HepG2 (cell line): Measurements from ENCODE around the gene LCK. TPM values are rescaled to one million over a fixed set of nuclear protein-coding genes. Genes with fewer than 3 reads are reported as not detected.

Source experiments
- BCL3 ChIP-seq: sonication (generic); formaldehyde crosslinking; IDR thresholded peaks from 2 replicates; pipeline ENCODE4 v1.5.1; 2020; ENCODE audit warnings: mild to moderate bottlenecking, missing genetic modification reagents, moderate library complexity
- CEBPB ChIP-seq: IDR thresholded peaks from 2 replicates; pipeline ENCODE4 v1.6.1; 2011; ENCODE audit warnings: low read depth, low read length, improper control_type of control experiment, borderline replicate concordance
- DPF2 ChIP-seq: sonication (generic); formaldehyde crosslinking; IDR thresholded peaks from 2 replicates; pipeline ENCODE4 v1.4.0; 2020; ENCODE audit warnings: mild to moderate bottlenecking, low read depth, missing genetic modification reagents, borderline replicate concordance
- FOXM1 ChIP-seq: sonication (generic); formaldehyde crosslinking; IDR thresholded peaks from 2 replicates; pipeline ENCODE4 v1.5.0; 2020; ENCODE audit warnings: missing genetic modification reagents
- HDAC2 ChIP-seq: sonication (generic); formaldehyde crosslinking; IDR thresholded peaks from 2 replicates; pipeline ENCODE4 v1.4.0; 2020; ENCODE audit warnings: missing genetic modification reagents
- IKZF1 ChIP-seq: fragments of 450-650 bp; IDR thresholded peaks from 2 replicates; pipeline ENCODE4 v1.7.1; 2016
- NR1H2 ChIP-seq: sonication (generic); formaldehyde crosslinking; IDR thresholded peaks from 2 replicates; pipeline ENCODE4 v1.8.1; 2022; ENCODE audit warnings: low read depth, missing genetic modification reagents, borderline replicate concordance
- POLR2G ChIP-seq: fragments of 200-400 bp; formaldehyde crosslinking; IDR thresholded peaks from 2 replicates; pipeline ENCODE4 v1.6.1; 2018; ENCODE audit warnings: mild to moderate bottlenecking, low read depth, low read length, moderate library complexity
- ZBTB42 ChIP-seq: sonication (generic); formaldehyde crosslinking; IDR thresholded peaks from 2 replicates; pipeline ENCODE4 v1.5.0; 2020; ENCODE audit warnings: mild to moderate bottlenecking, missing genetic modification reagents
- ZNF138 ChIP-seq: sonication (generic); formaldehyde crosslinking; IDR thresholded peaks from 2 replicates; pipeline ENCODE4 v1.5.0; 2020; ENCODE audit warnings: mild to moderate bottlenecking, low read depth, missing genetic modification reagents
- ZNF180 ChIP-seq: sonication (generic); formaldehyde crosslinking; IDR thresholded peaks from 2 replicates; pipeline ENCODE4 v1.4.0; 2020; ENCODE audit warnings: low read depth, missing genetic modification reagents, borderline replicate concordance
- ZNF646 ChIP-seq: sonication (generic); formaldehyde crosslinking; IDR thresholded peaks from 2 replicates; pipeline ENCODE4 v1.9.0; 2021; ENCODE audit warnings: mild to moderate bottlenecking, missing genetic modification reagents
- ZNF772 ChIP-seq: sonication (generic); formaldehyde crosslinking; IDR thresholded peaks from 2 replicates; pipeline ENCODE4 v1.5.0; 2020; ENCODE audit warnings: mild to moderate bottlenecking, missing genetic modification reagents
- polyA plus RNA-seq, 8 experiments: library from polyadenylated mRNA; depleted of rRNA in 3 of 8; stranded (reverse) in 7 of 8; unstranded in 1 of 8; fragments of >200 nt; fragmentation: Illumina TruSeq in 4 of 8; extraction: Trizol in 4 of 8; gene quantifications; 2 replicates each; pipeline versions ENCODE4 v1.2.1 to v1.2.3, GENCODE V29; 2011 to 2016; ENCODE audit warnings: low read depth in 4 of 8, missing spikeins in 1 of 8, mixed read lengths in 1 of 8; ENCODE audit not compliant: insufficient read depth in 1 of 8
- total RNA-seq, 5 experiments: library from RNA; depleted of rRNA; stranded (reverse); fragments of >200 nt; fragmentation: Illumina TruSeq; extraction: Trizol; gene quantifications; 2 replicates each; pipeline ENCODE4 v1.2.3, GENCODE V29; 2016; ENCODE audit warnings: low read depth in 1 of 5
- TF ChIP-seq, protein P1 (sequence below): sonication (generic); formaldehyde crosslinking; IDR thresholded peaks from 2 replicates; pipeline ENCODE4 v1.8.0; 2022; ENCODE audit warnings: missing genetic modification reagents, low read depth, mild to moderate bottlenecking, borderline replicate concordance
- TF ChIP-seq, protein P2 (sequence below): sonication (generic); formaldehyde crosslinking; IDR thresholded peaks from 2 replicates; pipeline ENCODE4 v1.8.0; 2022; ENCODE audit warnings: low read depth, missing genetic modification reagents

The LCK gene
- total and polyA plus RNA-seq, 2 of the 13 experiments (the other 11 are each of a cell fraction or from before 2014, with no cell fraction given), result 0.93 to 1.8 TPM

DNA sequence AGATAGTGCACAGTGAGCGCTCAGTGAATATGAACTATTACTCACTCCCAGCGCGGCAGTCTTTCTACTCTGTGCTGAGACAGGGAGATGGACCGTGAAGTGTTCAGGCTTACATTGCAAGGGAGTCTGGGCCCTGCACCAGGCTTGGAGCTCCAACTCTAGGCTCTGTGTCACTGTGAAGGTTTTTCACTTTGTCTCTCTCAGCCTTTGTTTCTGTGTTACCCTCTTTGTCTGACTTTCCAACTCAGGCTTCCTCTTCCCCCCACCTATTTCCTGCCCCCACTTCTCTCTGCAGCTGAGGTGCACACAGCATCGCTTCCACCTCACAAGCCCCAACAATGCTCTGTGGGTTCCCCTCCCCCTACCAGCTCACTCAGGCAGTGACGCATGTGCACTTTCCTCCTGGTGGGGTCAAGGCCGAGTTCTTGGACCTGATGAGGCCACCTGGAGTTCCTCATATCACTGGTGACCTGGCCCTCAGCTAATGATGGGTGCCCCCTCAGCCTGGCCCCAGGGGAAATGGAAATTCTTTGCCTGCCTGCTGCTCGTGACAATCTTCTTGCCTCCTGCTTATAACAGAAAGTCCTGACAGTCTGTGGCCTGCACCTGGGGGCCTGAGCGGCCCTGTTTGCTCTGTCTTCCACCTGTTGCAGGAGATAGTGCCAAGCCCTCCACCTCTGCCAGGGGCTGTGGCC lies 1.1 kb upstream of the LCK start (continued):
- TF ChIP-seq ZNF646 (CRISPR knock-in tag) (no peak), POLR2G (no peak), ZNF180 (no peak), CEBPB (no peak), ZNF772 (no peak), FOXM1 (CRISPR knock-in tag) (no peak), BCL3 (peak; percentile 42; the same call in 1 of the 2 replicates), NR1H2 (CRISPR knock-in tag) (no peak; the same call in 1 of the 2 replicates), ZNF138 (CRISPR knock-in tag) (no peak), HDAC2 (CRISPR knock-in tag) (peak; percentile 93), IKZF1 (no peak), DPF2 (CRISPR knock-in tag) (peak; percentile 85), ZBTB42 (CRISPR knock-in tag) (no peak; the same call in 1 of the 2 replicates)
- TF ChIP-seq, protein P1, sequence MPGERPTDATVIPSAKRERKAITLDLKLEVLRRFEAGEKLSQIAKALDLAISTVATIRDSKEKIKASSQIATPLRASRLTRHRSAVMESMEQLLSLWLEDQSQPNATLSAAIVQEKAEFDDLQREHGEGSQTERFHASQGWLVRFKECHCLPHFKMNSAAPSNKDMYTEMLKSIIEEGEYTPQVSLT (CRISPR knock-in tag), result no peak
- TF ChIP-seq, protein P2, sequence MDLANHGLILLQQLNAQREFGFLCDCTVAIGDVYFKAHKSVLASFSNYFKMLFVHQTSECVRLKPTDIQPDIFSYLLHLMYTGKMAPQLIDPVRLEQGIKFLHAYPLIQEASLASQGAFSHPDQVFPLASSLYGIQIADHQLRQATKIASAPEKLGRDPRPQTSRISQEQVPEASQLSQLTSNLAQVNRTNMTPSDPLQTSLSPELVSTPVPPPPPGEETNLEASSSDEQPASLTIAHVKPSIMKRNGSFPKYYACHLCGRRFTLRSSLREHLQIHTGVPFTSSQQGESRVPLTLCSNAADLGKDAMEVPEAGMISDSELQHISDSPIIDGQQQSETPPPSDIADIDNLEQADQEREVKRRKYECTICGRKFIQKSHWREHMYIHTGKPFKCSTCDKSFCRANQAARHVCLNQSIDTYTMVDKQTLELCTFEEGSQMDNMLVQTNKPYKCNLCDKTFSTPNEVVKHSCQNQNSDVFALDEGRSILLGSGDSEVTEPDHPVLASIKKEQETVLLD (CRISPR knock-in tag), result no peak
